ENCODE measurements around the gene ALS2. TPM values are rescaled to one million over a fixed set of nuclear protein-coding genes. Genes with fewer than 3 reads are reported as not detected.
"Not testable (repeated sequence)": the region's sequence is repeated elsewhere in the genome, so short reads cannot be mapped to it uniquely, and the experiment has no call there.

The ALS2 gene
- total RNA-seq, 1 donor from 2014 or later = 42.0 TPM

DNA sequence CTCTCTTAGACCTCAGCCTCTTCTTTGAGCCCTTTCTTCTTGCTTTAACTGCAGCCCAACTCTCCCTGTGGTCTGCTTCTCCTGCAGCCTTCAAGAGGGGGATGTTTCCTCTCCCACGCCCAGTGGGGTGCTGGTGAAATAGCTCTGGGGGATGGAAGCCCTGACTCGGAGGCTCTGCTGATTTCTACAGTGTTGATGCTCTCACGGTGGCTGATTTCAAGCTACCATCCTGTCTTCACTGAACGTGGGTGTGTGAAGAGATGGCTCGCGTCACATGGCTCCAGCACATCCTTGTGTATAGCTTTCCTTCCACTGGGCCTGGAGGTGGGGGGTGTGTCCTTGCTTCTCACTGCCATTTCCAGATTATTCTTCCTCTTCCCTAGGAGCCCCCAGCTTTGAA lies 102.3 kb downstream of the ALS2 start:
- Histone ChIP-seq H3K27ac (replicated peaks) (no peak overlapping the region), H3K9me3 (replicated peaks) (no peaks in the 10 kb centered on the region), H3K4me1 (no peaks in the 10 kb centered on the region), H3K27me3 (ENCODE audit: low read depth) (peaks cover 12% of the 10 kb centered on the region), H3K36me3 (no peaks in the 10 kb centered on the region), H3K4me3 (no peak overlapping the region)
- no peak for DNase-seq
- TF ChIP-seq CTCF (IDR thresholded peaks at IDR 0.05; ENCODE audit: borderline replicate concordance) = no peak
- intact Hi-C loops (cut with micrococcal nuclease) = no loop called here

DNA sequence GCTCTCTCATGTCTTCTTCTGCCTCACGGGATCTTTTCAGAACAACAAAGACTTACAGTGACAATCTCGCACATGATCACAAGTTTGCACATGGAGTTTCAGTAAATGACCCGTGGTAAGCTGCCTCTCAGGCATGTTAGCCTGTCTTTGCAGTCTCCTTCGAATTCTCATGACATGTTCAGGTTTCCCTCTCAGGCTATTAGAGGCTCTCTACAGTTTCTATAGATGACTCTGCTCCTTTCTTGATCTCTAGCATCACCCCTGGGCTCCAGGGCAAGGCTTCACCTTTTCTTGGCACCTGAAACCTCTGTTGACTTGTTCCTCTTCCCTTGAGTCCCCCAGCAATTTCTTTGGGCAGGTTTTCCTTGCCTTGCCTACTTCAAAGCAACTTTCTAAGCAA lies 105.3 kb downstream of the ALS2 start:
- Histone ChIP-seq H3K27me3 (ENCODE audit: low read depth) (peaks cover 7% of the 10 kb centered on the region), H3K9me3 (replicated peaks) (no peaks in the 10 kb centered on the region), H3K36me3 (no peaks in the 10 kb centered on the region), H3K4me1 (no peaks in the 10 kb centered on the region), H3K4me3 (no peak overlapping the region), H3K27ac (replicated peaks) (no peak overlapping the region)
- no peak for DNase-seq
- intact Hi-C loops (cut with micrococcal nuclease) = no loop called here
- no peak for TF ChIP-seq CTCF (IDR thresholded peaks at IDR 0.05; ENCODE audit: borderline replicate concordance)

GRCh38 chr2:201674794-201675193 lies 105.9 kb downstream of the ALS2 start:
- H3K9me3 ChIP-seq (replicated peaks) = no peaks in the 10 kb centered on the region
- no peaks in the 10 kb centered on the region for H3K4me1 ChIP-seq
- no peak overlapping the region for H3K27ac ChIP-seq (replicated peaks)
- peaks cover 2% of the 10 kb centered on the region for H3K27me3 ChIP-seq (ENCODE audit: low read depth)
- no peak for DNase-seq
- no peak for TF ChIP-seq CTCF (IDR thresholded peaks at IDR 0.05; ENCODE audit: borderline replicate concordance)
- no peak overlapping the region for H3K4me3 ChIP-seq
- intact Hi-C loops (cut with micrococcal nuclease) = no loop called here
- no peaks in the 10 kb centered on the region for H3K36me3 ChIP-seq

GRCh38 chr2:201674298-201674697 lies 106.4 kb downstream of the ALS2 start:
- Histone ChIP-seq H3K9me3 (replicated peaks) (no peaks in the 10 kb centered on the region), H3K27me3 (ENCODE audit: low read depth) (no peaks in the 10 kb centered on the region), H3K4me3 (no peak overlapping the region), H3K36me3 (no peaks in the 10 kb centered on the region), H3K4me1 (no peaks in the 10 kb centered on the region), H3K27ac (replicated peaks) (no peak overlapping the region)
- no peak for DNase-seq
- TF ChIP-seq CTCF (IDR thresholded peaks at IDR 0.05; ENCODE audit: borderline replicate concordance) = no peak
- intact Hi-C loops (cut with micrococcal nuclease) = no loop called here

GRCh38 chr2:201673546-201673945 lies 107.2 kb downstream of the ALS2 start:
- no peak for DNase-seq
- Histone ChIP-seq H3K27ac (replicated peaks) (no peak overlapping the region), H3K4me1 (no peaks in the 10 kb centered on the region), H3K9me3 (replicated peaks) (no peaks in the 10 kb centered on the region), H3K36me3 (no peaks in the 10 kb centered on the region), H3K27me3 (ENCODE audit: low read depth) (no peaks in the 10 kb centered on the region), H3K4me3 (no peak overlapping the region)
- intact Hi-C loops (cut with micrococcal nuclease) = no loop called here
- no peak for TF ChIP-seq CTCF (IDR thresholded peaks at IDR 0.05; ENCODE audit: borderline replicate concordance)

DNA sequence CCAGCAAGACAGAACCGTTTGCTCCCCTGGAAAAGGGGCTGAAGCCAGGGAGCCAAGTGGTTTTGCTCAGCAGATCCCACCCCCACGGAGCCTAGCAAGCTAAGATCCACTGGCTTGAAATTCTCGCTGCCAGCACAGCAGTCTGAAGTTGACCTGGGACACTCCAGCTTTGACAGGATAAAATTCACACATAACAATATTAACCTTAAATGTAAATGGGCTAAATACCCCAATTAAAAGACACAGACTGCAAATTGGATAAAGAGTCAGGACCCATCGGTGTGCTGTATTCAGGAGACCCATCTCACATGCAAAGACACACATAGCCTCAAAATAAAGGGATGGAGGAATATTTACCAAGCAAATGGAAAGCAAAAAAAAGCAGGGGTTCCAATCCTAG lies 109.5 kb downstream of the ALS2 start:
- H3K36me3 ChIP-seq; H3K4me1 ChIP-seq; H3K4me3 ChIP-seq; DNase-seq; intact Hi-C loops (cut with micrococcal nuclease); H3K27me3 ChIP-seq (ENCODE audit: low read depth); H3K27ac ChIP-seq (replicated peaks); H3K9me3 ChIP-seq (replicated peaks): not testable (repeated sequence)
